Measurements from ENCODE around the gene RPL29.

GRCh38 chr3:52020796-52021195, 25.1 kb upstream of the RPL29 start:
- TF ChIP-seq CTCF (IDR thresholded peaks at IDR 0.05), result no peak
- no peak for TF ChIP-seq EP300 (IDR thresholded peaks at IDR 0.05)
- TF ChIP-seq POLR2AphosphoS5 (IDR thresholded peaks at IDR 0.05), result no peak

Measured in esophagus muscularis mucosa (tissue), 4 donors.